Liver (tissue), 9 donors: ENCODE data around the gene UCP2. TPM values are rescaled to one million over a fixed set of nuclear protein-coding genes. Genes with fewer than 3 reads are reported as not detected.

Source experiments
- DNase-seq: peaks from one replicate; pipeline ENCODE4 v3.0.0-alpha.2; 2017; ENCODE audit warnings: low spot score
- H3K27ac ChIP-seq, 2 donors: one replicate each; pipeline ENCODE4 v1.7.0; 2013; ENCODE audit warnings: inconsistent platforms in 2 of 2, low read length in 2 of 2, control low read depth in 1 of 2, low read depth in 1 of 2, mild to moderate bottlenecking in 1 of 2
- H3K27me3 ChIP-seq, 4 donors: one replicate each; pipeline versions ENCODE4 v1.6.1 to v1.7.0; 2013; ENCODE audit warnings: low read length in 3 of 4, inconsistent platforms in 1 of 4, mild to moderate bottlenecking in 1 of 4, moderate library complexity in 1 of 4; ENCODE audit not compliant: control insufficient read depth in 4 of 4, insufficient read depth in 4 of 4
- H3K36me3 ChIP-seq, 4 donors: one replicate each; pipeline versions ENCODE4 v1.6.1 to v1.7.0; 2013; ENCODE audit warnings: low read length in 3 of 4, mild to moderate bottlenecking in 3 of 4, low read depth in 1 of 4, moderate library complexity in 1 of 4; ENCODE audit not compliant: control insufficient read depth in 4 of 4, insufficient read depth in 3 of 4
- H3K4me1 ChIP-seq, 4 donors: one replicate each; pipeline versions ENCODE4 v1.6.1 to v1.7.0; 2013; ENCODE audit warnings: low read length in 3 of 4, mild to moderate bottlenecking in 3 of 4, moderate library complexity in 1 of 4; ENCODE audit not compliant: control insufficient read depth in 4 of 4, insufficient read depth in 4 of 4
- H3K4me3 ChIP-seq, 3 donors: one replicate each; pipeline versions ENCODE4 v1.6.1 to v1.7.0; 2013; ENCODE audit warnings: low read length in 3 of 3, control low read depth in 1 of 3, low read depth in 1 of 3, mild to moderate bottlenecking in 1 of 3
- H3K9ac ChIP-seq, 2 donors: one replicate each; pipeline ENCODE4 v1.7.0; 2013; ENCODE audit warnings: low read length in 2 of 2, mild to moderate bottlenecking in 2 of 2, moderate library complexity in 2 of 2, control low read depth in 1 of 2, low read depth in 1 of 2
- H3K9me3 ChIP-seq, 4 donors: one replicate each; pipeline versions ENCODE4 v1.6.1 to v1.7.0; 2013; ENCODE audit warnings: low read length in 3 of 4; ENCODE audit not compliant: control insufficient read depth in 4 of 4
- EGR1 ChIP-seq, 2 donors: IDR thresholded peaks; 2 replicates each; pipeline ENCODE4 v1.6.1; 2016 to 2018; ENCODE audit warnings: antibody characterized with exemption in 2 of 2, low read depth in 2 of 2
- FOXA1 ChIP-seq: IDR thresholded peaks from 2 replicates; pipeline ENCODE4 v1.6.1; 2016; ENCODE audit warnings: antibody characterized with exemption
- FOXA2 ChIP-seq: IDR thresholded peaks from 2 replicates; pipeline ENCODE4 v1.6.1; 2016; ENCODE audit warnings: antibody characterized with exemption
- HNF4A ChIP-seq, 2 donors: conservative IDR thresholded peaks; 2 replicates each; pipeline ENCODE4 v1.6.1; 2016; ENCODE audit warnings: antibody characterized with exemption in 2 of 2, mild to moderate bottlenecking in 2 of 2
- HNF4G ChIP-seq: IDR thresholded peaks from 2 replicates; pipeline ENCODE4 v1.6.1; 2016; ENCODE audit warnings: antibody characterized with exemption
- JUND ChIP-seq, 2 donors: IDR thresholded peaks; 2 replicates each; pipeline ENCODE4 v1.6.1; 2016; ENCODE audit warnings: antibody characterized with exemption in 2 of 2
- NR2F2 ChIP-seq: IDR thresholded peaks from 2 replicates; pipeline ENCODE4 v1.6.1; 2016; ENCODE audit warnings: antibody characterized with exemption
- RAD21 ChIP-seq, 2 donors: IDR thresholded peaks; 2 replicates each; pipeline ENCODE4 v1.6.1; 2016; ENCODE audit warnings: antibody characterized with exemption in 2 of 2, mild to moderate bottlenecking in 2 of 2
- REST ChIP-seq: IDR thresholded peaks from 2 replicates; pipeline ENCODE4 v1.6.1; 2016; ENCODE audit warnings: antibody characterized with exemption, mild to moderate bottlenecking
- RXRA ChIP-seq, 2 donors: IDR thresholded peaks; 2 replicates each; pipeline ENCODE4 v1.6.1; 2017 to 2018; ENCODE audit warnings: antibody characterized with exemption in 2 of 2, mild to moderate bottlenecking in 1 of 2
- SP1 ChIP-seq: IDR thresholded peaks from 2 replicates; pipeline ENCODE4 v1.6.1; 2018; ENCODE audit warnings: antibody characterized with exemption, mild to moderate bottlenecking
- TAF1 ChIP-seq: conservative IDR thresholded peaks from 2 replicates; pipeline ENCODE4 v1.6.1; 2016; ENCODE audit warnings: antibody characterized with exemption, mild to moderate bottlenecking
- YY1 ChIP-seq: IDR thresholded peaks from 2 replicates; pipeline ENCODE4 v1.6.1; 2016; ENCODE audit warnings: antibody characterized with exemption, mild to moderate bottlenecking
- ZBTB33 ChIP-seq: IDR thresholded peaks from 2 replicates; pipeline ENCODE4 v1.6.1; 2016; ENCODE audit warnings: antibody characterized with exemption
- WGBS: extraction: QIAGEN DNeasy Blood & Tissue Kit; methylation state at CpG from one replicate; pipeline ENCODE4 v1.1.7; 2013; 5-methylcytosine and 5-hydroxymethylcytosine counted together
- polyA plus RNA-seq, 2 donors: library from polyadenylated mRNA; stranded (reverse) in 1 of 2; unstranded in 1 of 2; fragments of 200-250 nt in 1 of 2; fragments of >200 nt in 1 of 2; fragmentation: Nextera tagmentation in 1 of 2; extraction: Ambion mirVana in 1 of 2; gene quantifications; one replicate each; pipeline versions ENCODE4 v1.2.1 to v1.2.3, GENCODE V29; 2013 to 2015
- total RNA-seq, 2 donors: library from RNA; depleted of rRNA; stranded (reverse); fragments of >200 nt; gene quantifications; one replicate each; pipeline ENCODE4 v1.2.3, GENCODE V29; 2014
- TF ChIP-seq, protein P1 (sequence below): IDR thresholded peaks from 2 replicates; pipeline ENCODE4 v1.6.1; 2016; ENCODE audit warnings: antibody characterized with exemption
- TF ChIP-seq, protein P2 (sequence below): IDR thresholded peaks from 2 replicates; pipeline ENCODE4 v1.6.1; 2016; ENCODE audit warnings: antibody characterized with exemption
- TF ChIP-seq, protein P3 (sequence below): fragments of 150-350 bp; IDR thresholded peaks from 2 replicates; pipeline ENCODE4 v1.5.1; 2017; ENCODE audit warnings: improper control_type of control experiment, low read depth, low read length; ENCODE audit not compliant: missing input control
- donor health status: healthy.
- donor health status: healthy.
- donor health status: healthy.
- donor health status: healthy.
- donor health status: healthy.

UCP2 gene, protein sequence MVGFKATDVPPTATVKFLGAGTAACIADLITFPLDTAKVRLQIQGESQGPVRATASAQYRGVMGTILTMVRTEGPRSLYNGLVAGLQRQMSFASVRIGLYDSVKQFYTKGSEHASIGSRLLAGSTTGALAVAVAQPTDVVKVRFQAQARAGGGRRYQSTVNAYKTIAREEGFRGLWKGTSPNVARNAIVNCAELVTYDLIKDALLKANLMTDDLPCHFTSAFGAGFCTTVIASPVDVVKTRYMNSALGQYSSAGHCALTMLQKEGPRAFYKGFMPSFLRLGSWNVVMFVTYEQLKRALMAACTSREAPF
- total RNA-seq (100 to 1,000 TPM in 1 of 2 donors, 10 to 100 TPM in 1; 11.0 to 137 TPM), polyA plus RNA-seq (10 to 100 TPM; 10.4 to 16.1 TPM)

- peak; percentile 94 for DNase-seq
- 10% methylated on average over 43 of the region's 43 CpGs for WGBS
- Histone ChIP-seq H3K27ac (peak within 1 kb of the TSS; percentile 84 to 92), H3K4me3 (peak within 1 kb of the TSS; percentile 35 to 82 (median 80)), H3K9ac (peak within 1 kb of the TSS in 1 of 2 donors; percentile 72), H3K9me3 (no peaks in the 10 kb centered on the region), H3K27me3 (no peaks in the 10 kb centered on the region), H3K36me3 (peaks cover 0 to under 1% (median 0%) of the 10 kb centered on the region in 4 donors), H3K4me1 (peaks cover 3 to 8% (median 5%) of the 10 kb centered on the region in 4 donors)
- TF ChIP-seq JUND (IDR thresholded peaks at IDR 0.05) (no peak), FOXA1 (no peak), NR2F2 (no peak), FOXA2 (no peak), TAF1 (no peak), HNF4G (no peak), REST (no peak), SP1 (no peak), RAD21 (IDR thresholded peaks at IDR 0.05) (no peak), EGR1 (IDR thresholded peaks at IDR 0.05; ENCODE audit: low read depth in 2 of 2) (no peak), YY1 (no peak), RXRA (IDR thresholded peaks at IDR 0.05) (no peak), HNF4A (conservative IDR thresholded peaks at IDR 0.05) (no peak), ZBTB33 (no peak)
- TF ChIP-seq, protein P1, sequence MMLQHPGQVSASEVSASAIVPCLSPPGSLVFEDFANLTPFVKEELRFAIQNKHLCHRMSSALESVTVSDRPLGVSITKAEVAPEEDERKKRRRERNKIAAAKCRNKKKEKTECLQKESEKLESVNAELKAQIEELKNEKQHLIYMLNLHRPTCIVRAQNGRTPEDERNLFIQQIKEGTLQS: no peak
- TF ChIP-seq, protein P2, sequence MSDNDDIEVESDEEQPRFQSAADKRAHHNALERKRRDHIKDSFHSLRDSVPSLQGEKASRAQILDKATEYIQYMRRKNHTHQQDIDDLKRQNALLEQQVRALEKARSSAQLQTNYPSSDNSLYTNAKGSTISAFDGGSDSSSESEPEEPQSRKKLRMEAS: no peak
- TF ChIP-seq, protein P3, sequence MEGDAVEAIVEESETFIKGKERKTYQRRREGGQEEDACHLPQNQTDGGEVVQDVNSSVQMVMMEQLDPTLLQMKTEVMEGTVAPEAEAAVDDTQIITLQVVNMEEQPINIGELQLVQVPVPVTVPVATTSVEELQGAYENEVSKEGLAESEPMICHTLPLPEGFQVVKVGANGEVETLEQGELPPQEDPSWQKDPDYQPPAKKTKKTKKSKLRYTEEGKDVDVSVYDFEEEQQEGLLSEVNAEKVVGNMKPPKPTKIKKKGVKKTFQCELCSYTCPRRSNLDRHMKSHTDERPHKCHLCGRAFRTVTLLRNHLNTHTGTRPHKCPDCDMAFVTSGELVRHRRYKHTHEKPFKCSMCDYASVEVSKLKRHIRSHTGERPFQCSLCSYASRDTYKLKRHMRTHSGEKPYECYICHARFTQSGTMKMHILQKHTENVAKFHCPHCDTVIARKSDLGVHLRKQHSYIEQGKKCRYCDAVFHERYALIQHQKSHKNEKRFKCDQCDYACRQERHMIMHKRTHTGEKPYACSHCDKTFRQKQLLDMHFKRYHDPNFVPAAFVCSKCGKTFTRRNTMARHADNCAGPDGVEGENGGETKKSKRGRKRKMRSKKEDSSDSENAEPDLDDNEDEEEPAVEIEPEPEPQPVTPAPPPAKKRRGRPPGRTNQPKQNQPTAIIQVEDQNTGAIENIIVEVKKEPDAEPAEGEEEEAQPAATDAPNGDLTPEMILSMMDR: no peak
Observed at GRCh38 chr11:73982595-73982989, at the start of gene UCP2. Gene UCP2 (minus strand): TSS chr11:73982843. CDS start chr11:73978378, 4,465 bp downstream.
